ENCODE results near the gene KCNH6.

The KCNH6 gene

GRCh38 chr17:63579633-63580032 is 56.5 kb downstream of the KCNH6 start:
- H3K27ac ChIP-seq = no peak overlapping the region
- no peak for TF ChIP-seq CTCF (IDR thresholded peaks at IDR 0.05; ENCODE audit: low read depth, low read length)

GRCh38 chr17:63587770-63588169 is 64.6 kb downstream of the KCNH6 start:
- Histone ChIP-seq H3K27ac (no peak overlapping the region), H3K9me3 (ENCODE audit: severe bottlenecking) (no peaks in the 10 kb centered on the region), H3K4me3 (ENCODE audit: low read depth, low read length) (no peak overlapping the region), H3K36me3 (peaks cover 86% of the 10 kb centered on the region), H3K27me3 (ENCODE audit: insufficient read depth, low read depth, severe bottlenecking) (no peaks in the 10 kb centered on the region)
- TF ChIP-seq CTCF (IDR thresholded peaks at IDR 0.05; ENCODE audit: low read depth, low read length) = no peak
- DNase-seq = no peak

More at GRCh38 chr17:63579633-63580032, 56.5 kb downstream of the KCNH6 start:
- Histone ChIP-seq H3K4me3 (ENCODE audit: low read depth, low read length) (no peak overlapping the region), H3K36me3 (peaks cover 61% of the 10 kb centered on the region), H3K27me3 (ENCODE audit: insufficient read depth, low read depth, severe bottlenecking) (no peaks in the 10 kb centered on the region), H3K9me3 (ENCODE audit: severe bottlenecking) (no peaks in the 10 kb centered on the region)
- no peak for DNase-seq

- DNase-seq = no peak
- peaks cover 85% of the 10 kb centered on the region for H3K36me3 ChIP-seq
- H3K9me3 ChIP-seq (ENCODE audit: severe bottlenecking) = no peaks in the 10 kb centered on the region
- no peak; the same call in 1 of the 2 replicates for TF ChIP-seq CTCF (IDR thresholded peaks at IDR 0.05; ENCODE audit: low read depth, low read length)
- H3K4me3 ChIP-seq (ENCODE audit: low read depth, low read length) = no peak overlapping the region
- no peak overlapping the region for H3K27ac ChIP-seq
- no peaks in the 10 kb centered on the region for H3K27me3 ChIP-seq (ENCODE audit: insufficient read depth, low read depth, severe bottlenecking)
Observed at GRCh38 chr17:63588797-63589196, 65.6 kb downstream of the KCNH6 start.

- Histone ChIP-seq H3K27ac (no peak overlapping the region), H3K9me3 (ENCODE audit: severe bottlenecking) (no peaks in the 10 kb centered on the region), H3K36me3 (peaks cover 83% of the 10 kb centered on the region), H3K27me3 (ENCODE audit: insufficient read depth, low read depth, severe bottlenecking) (no peaks in the 10 kb centered on the region), H3K4me3 (ENCODE audit: low read depth, low read length) (no peak overlapping the region)
- DNase-seq = no peak
- TF ChIP-seq CTCF (IDR thresholded peaks at IDR 0.05; ENCODE audit: low read depth, low read length) = no peak
Observed at GRCh38 chr17:63589646-63590045, 66.5 kb downstream of the KCNH6 start.

- Histone ChIP-seq H3K4me3 (ENCODE audit: low read depth, low read length) (no peak overlapping the region), H3K27me3 (ENCODE audit: insufficient read depth, low read depth, severe bottlenecking) (no peaks in the 10 kb centered on the region), H3K36me3 (peaks cover 52% of the 10 kb centered on the region), H3K27ac (no peak overlapping the region), H3K9me3 (ENCODE audit: severe bottlenecking) (no peaks in the 10 kb centered on the region)
- no peak for TF ChIP-seq CTCF (IDR thresholded peaks at IDR 0.05; ENCODE audit: low read depth, low read length)
- no peak for DNase-seq
Observed at GRCh38 chr17:63592797-63593196, 69.6 kb downstream of the KCNH6 start.

GRCh38 chr17:63595132-63595531 is 72.0 kb downstream of the KCNH6 start:
- Histone ChIP-seq H3K4me3 (ENCODE audit: low read depth, low read length) (no peak overlapping the region), H3K27me3 (ENCODE audit: insufficient read depth, low read depth, severe bottlenecking) (no peaks in the 10 kb centered on the region), H3K9me3 (ENCODE audit: severe bottlenecking) (no peaks in the 10 kb centered on the region), H3K36me3 (peaks cover 32% of the 10 kb centered on the region), H3K27ac (no peak overlapping the region)
- TF ChIP-seq CTCF (IDR thresholded peaks at IDR 0.05; ENCODE audit: low read depth, low read length) = no peak
- no peak for DNase-seq

Measured in WERI-Rb-1 (cell line).